Omental fat pad (tissue), 4 donors: ENCODE data around the gene DNAJA1. TPM values are rescaled to one million over a fixed set of nuclear protein-coding genes. Genes with fewer than 3 reads are reported as not detected.
A peak's percentile ranks its signal among the peaks of the same experiment; 100 is the strongest.
"Not testable (repeated sequence)": the region's sequence is repeated elsewhere in the genome, so short reads cannot be mapped to it uniquely, and the experiment has no call there.

Experiments used
- ATAC-seq: fragments of 150-250 bp; one replicate; pipeline ENCODE4 v1.9.1; 2016; ENCODE audit warnings: mild to moderate bottlenecking, moderate library complexity; ENCODE audit not compliant: low FRiP score
- DNase-seq: peaks from one replicate; pipeline ENCODE4 v3.0.0-alpha.2; 2019; ENCODE audit warnings: low spot score
- CTCF ChIP-seq, 3 donors: fragments of 450-650 bp; IDR thresholded peaks; one replicate each; pipeline ENCODE4 v1.5.1; 2016 to 2017; ENCODE audit warnings: antibody characterized with exemption in 3 of 3, mild to moderate bottlenecking in 3 of 3, moderate library complexity in 2 of 3
- total RNA-seq, 4 donors: library from RNA; depleted of rRNA; stranded (reverse); fragments of >200 nt; gene quantifications; one replicate each; pipeline ENCODE4 v1.1.0, GENCODE V29; 2016

DNAJA1 gene
- 100 to 1,000 TPM in 3 of 4 donors, 10 to 100 TPM in 1; 94.6 to 269 (median 151) TPM for total RNA-seq

GRCh38 chr9:33024966-33025571 lies at the start of gene DNAJA1:
Gene DNAJA1, plus strand, starts transcription at chr9:33025273. Its CDS starts 1,212 bp downstream, at chr9:33026485.
- DNase-seq, result peak; percentile 82
- ATAC-seq, result peak; percentile 93
- no peak for TF ChIP-seq CTCF (IDR thresholded peaks at IDR 0.05)

- no peak for ATAC-seq
- no peak for DNase-seq
- no peak for TF ChIP-seq CTCF (IDR thresholded peaks at IDR 0.05)
Measured at GRCh38 chr9:32978051-32978450, 47.0 kb upstream of the DNAJA1 start.

- ATAC-seq (no peak), DNase-seq (no peak)
- no peak for TF ChIP-seq CTCF (IDR thresholded peaks at IDR 0.05)
Measured at GRCh38 chr9:32986971-32987370, 38.1 kb upstream of the DNAJA1 start.

- TF ChIP-seq CTCF (IDR thresholded peaks at IDR 0.05), result no peak
- ATAC-seq (no peak), DNase-seq (no peak)
Measured at GRCh38 chr9:32989660-32990059, 35.4 kb upstream of the DNAJA1 start.

- DNase-seq (no peak), ATAC-seq (no peak)
- TF ChIP-seq CTCF (IDR thresholded peaks at IDR 0.05), result no peak
Measured at GRCh38 chr9:32991897-32992594, 33.0 kb upstream of the DNAJA1 start.

- no peak for DNase-seq
- ATAC-seq, result peak; percentile 53
- no peak for TF ChIP-seq CTCF (IDR thresholded peaks at IDR 0.05)
Measured at GRCh38 chr9:32992595-32993238, 32.4 kb upstream of the DNAJA1 start.

GRCh38 chr9:33000682-33001055 lies 24.4 kb upstream of the DNAJA1 start:
- DNase-seq, ATAC-seq: not testable (repeated sequence)

GRCh38 chr9:33005335-33005734 lies 19.7 kb upstream of the DNAJA1 start:
- ATAC-seq, DNase-seq: not testable (repeated sequence)
